Endometrial microvascular endothelial cells (primary cell): ENCODE data around the gene CCDC88B. TPM values are rescaled to one million over a fixed set of nuclear protein-coding genes. Genes with fewer than 3 reads are reported as not detected.

Experiments used
- in situ Hi-C: cut with HindIII; loops from 2 replicates; pipeline ENCODE4 v1.10.0; 2017; ENCODE audit warnings: low sequenced_read_pairs, low pct_unique_long_range_greater_than_20kb; ENCODE audit errors: inconsistent ontology term
- total RNA-seq: library from RNA; depleted of rRNA; stranded (reverse); fragments of >200 nt; gene quantifications from one replicate; pipeline ENCODE4 v1.2.3, GENCODE V29; 2015; ENCODE audit errors: inconsistent ontology term

The CCDC88B gene
- total RNA-seq, 1 donor from 2014 or later, result 8.5 TPM

GRCh38 chr11:64390558-64390957 is 50.6 kb downstream of the CCDC88B start:
- in situ Hi-C loops, result no loop called here

GRCh38 chr11:64391839-64392238 is 51.8 kb downstream of the CCDC88B start:
- in situ Hi-C loops, result no loop called here

DNA sequence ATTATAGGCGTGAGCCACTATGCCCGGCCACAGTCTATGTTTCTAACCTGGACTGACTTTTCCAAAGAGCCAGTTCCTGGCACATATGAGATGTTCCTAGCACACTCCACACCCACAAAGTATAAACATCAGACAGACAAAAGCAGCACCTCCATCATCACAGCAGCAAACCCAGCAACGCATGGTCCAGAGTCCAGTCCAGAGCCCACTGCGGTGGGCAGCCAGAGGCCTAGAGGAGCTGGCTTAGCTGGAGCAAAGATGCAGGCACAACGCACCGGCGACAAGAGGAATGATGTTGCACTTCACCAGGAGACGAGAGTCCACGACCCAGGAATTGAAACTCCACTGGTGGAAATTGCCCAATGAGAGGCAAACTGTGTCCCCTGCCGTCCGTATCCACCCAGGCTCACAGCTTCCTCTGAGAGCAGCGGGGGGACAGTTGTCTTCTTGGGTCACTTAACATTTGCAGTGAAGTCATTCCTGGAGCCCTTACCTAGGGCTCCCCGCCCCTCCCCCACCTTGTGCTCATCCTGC is 55.6 kb downstream of the CCDC88B start:
- in situ Hi-C loops, result no loop called here

DNA sequence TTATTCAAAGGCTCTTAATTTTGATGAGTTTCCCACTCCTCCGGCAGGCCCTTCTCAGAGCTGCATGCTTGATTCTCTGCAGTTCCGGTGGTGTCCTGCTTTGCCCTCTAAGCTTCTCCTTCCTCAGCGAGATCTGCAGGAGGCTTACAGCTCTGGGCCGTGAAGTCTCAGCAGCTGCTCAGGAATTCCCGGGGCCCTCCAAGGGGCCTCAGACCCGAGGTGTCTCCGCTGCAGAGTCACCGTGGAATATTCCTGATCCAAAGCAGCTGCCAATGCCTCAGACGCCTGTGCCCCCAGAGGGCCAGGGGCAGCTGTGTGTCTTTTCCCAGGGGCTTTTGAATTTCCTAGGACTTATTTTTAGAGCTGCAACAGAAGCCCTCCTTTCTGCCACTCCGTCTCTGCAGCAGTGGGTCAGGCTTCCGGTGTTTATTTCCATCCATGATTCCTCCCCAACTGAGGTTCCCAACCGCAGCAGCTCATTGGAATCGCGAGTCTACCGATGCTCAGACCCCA is 56.1 kb downstream of the CCDC88B start:
- in situ Hi-C loops, result no loop called here

GRCh38 chr11:64400102-64400501 is 60.1 kb downstream of the CCDC88B start:
- in situ Hi-C loops, result no loop called here

GRCh38 chr11:64400667-64401066 is 60.7 kb downstream of the CCDC88B start:
- in situ Hi-C loops, result no loop called here

GRCh38 chr11:64401775-64402174 is 61.8 kb downstream of the CCDC88B start:
- in situ Hi-C loops, result no loop called here

- in situ Hi-C loops, result no loop called here
Measured at GRCh38 chr11:64403106-64403505, 63.1 kb downstream of the CCDC88B start.

DNA sequence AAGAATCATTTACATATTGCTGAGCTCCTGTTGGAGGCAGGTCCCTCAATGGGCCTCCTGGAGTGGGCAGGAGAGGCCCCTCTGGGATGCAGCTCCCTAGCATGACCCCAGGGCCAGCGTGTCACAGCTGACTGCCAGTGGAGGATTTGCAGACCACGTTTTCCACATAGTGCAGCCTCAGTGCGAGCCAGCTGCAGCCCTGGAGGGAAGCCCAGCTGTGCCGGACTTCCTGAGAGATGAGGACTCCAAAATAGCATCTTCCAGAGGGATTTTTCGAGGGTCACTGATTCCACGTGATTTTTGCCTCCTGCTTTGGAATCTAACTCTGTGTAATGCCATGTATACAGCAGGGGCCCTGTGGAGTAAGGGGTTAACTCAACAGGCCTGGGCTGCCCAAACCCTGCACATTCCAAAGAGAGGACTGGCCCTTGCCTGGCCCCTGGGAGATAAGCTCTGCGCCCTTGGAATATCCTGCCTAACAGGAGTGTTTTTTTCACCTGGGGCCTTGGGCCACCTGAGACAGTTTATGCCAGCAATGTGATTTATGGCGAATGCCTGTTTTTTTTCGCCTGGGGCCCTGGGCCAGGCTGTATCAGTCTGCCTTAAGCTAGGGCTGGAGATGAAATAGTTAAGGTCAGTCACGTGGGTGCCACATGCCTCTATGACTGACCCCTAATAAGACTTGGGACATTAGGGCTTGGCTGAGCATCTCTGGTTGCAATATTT is 66.4 kb downstream of the CCDC88B start:
- in situ Hi-C loops, result no loop called here

Other genes starting within 250 kb of the CCDC88B start
- 16.0 TPM for gene MACROD1, start 174.1 kb upstream of the CCDC88B start, total RNA-seq
- gene STIP1, start 154.0 kb upstream of the CCDC88B start, total RNA-seq, result 303 TPM
- gene FERMT3, start 133.5 kb upstream of the CCDC88B start, total RNA-seq, result 47.3 TPM
- gene TRPT1, start 114.0 kb upstream of the CCDC88B start, total RNA-seq, result 120 TPM
- gene NUDT22, start 113.9 kb upstream of the CCDC88B start, total RNA-seq, result 61.4 TPM
- 14.7 TPM for gene DNAJC4, start 109.7 kb upstream of the CCDC88B start, total RNA-seq
- 44.2 TPM for gene VEGFB, start 105.6 kb upstream of the CCDC88B start, total RNA-seq
- 49.9 TPM for gene FKBP2, start 99.1 kb upstream of the CCDC88B start, total RNA-seq
- gene PPP1R14B, start 93.3 kb upstream of the CCDC88B start, total RNA-seq, result 283 TPM
- 61.8 TPM for gene PLCB3, start 88.7 kb upstream of the CCDC88B start, total RNA-seq
- gene BAD, start 55.5 kb upstream of the CCDC88B start, total RNA-seq, result 91.0 TPM
- 26.8 TPM for gene GPR137, start 54.4 kb upstream of the CCDC88B start, total RNA-seq
- gene KCNK4, start 48.9 kb upstream of the CCDC88B start, total RNA-seq, result not detected
- 3.5 TPM for gene CATSPERZ, start 39.8 kb upstream of the CCDC88B start, total RNA-seq
- gene ESRRA, start 34.7 kb upstream of the CCDC88B start, total RNA-seq, result 44.8 TPM
- gene TRMT112, start 22.6 kb upstream of the CCDC88B start, total RNA-seq, result 256 TPM
- 225 TPM for gene PRDX5, start 22.1 kb upstream of the CCDC88B start, total RNA-seq
- 69.0 TPM for gene RPS6KA4, start 19.0 kb downstream of the CCDC88B start, total RNA-seq
- gene SLC22A11, start 215.7 kb downstream of the CCDC88B start, total RNA-seq, result not detected